WTC11 (cell line): ENCODE results near the gene CELSR1. TPM values are rescaled to one million over a fixed set of nuclear protein-coding genes. Genes with fewer than 3 reads are reported as not detected.

Source experiments
- ATAC-seq: fragments of 200-7000 bp; cut with Tn5 transposase; 2 replicates; pipeline ENCODE4 v1.10.0; 2021; ENCODE audit warnings: mild to moderate bottlenecking, moderate library complexity
- CTCF ChIA-PET: fragments of 300-600 bp; sonication (Branson Sonifier 250); formaldehyde crosslinking; loops from one replicate; lab custom pipeline; 2021; ENCODE audit warnings: antibody characterized with exemption; lab: Charles Lee
- POLR2A ChIA-PET: fragments of 350-600 bp; sonication (Branson Sonifier 250); formaldehyde crosslinking; loops from one replicate; lab custom pipeline; 2021; ENCODE audit warnings: antibody characterized with exemption; lab: Charles Lee
- DNase-seq: peaks from one replicate; pipeline ENCODE4 v3.0.0; 2021; ENCODE audit warnings: low spot score
- H3K27ac Mint-ChIP-seq: 2 replicates; pipeline ENCODE4 v1.8.0; 2021; ENCODE audit warnings: mixed read lengths
- H3K27me3 Mint-ChIP-seq: 2 replicates; pipeline ENCODE4 v1.8.0; 2021; ENCODE audit warnings: low read depth, mild to moderate bottlenecking, moderate library complexity, mixed read lengths
- H3K36me3 Mint-ChIP-seq: 2 replicates; pipeline ENCODE4 v1.8.0; 2021; ENCODE audit warnings: mixed read lengths
- H3K4me1 Mint-ChIP-seq: 2 replicates; pipeline ENCODE4 v1.8.0; 2022; ENCODE audit warnings: mixed read lengths
- H3K4me3 Mint-ChIP-seq: 2 replicates; pipeline ENCODE4 v1.8.0; 2021; ENCODE audit warnings: mild to moderate bottlenecking, moderate library complexity, mixed read lengths
- H3K9me3 Mint-ChIP-seq: 2 replicates; pipeline ENCODE4 v1.8.0; 2021; ENCODE audit warnings: mixed read lengths
- AFF4 ChIP-seq: sonication (generic); formaldehyde crosslinking; IDR thresholded peaks from 2 replicates; pipeline ENCODE4 v1.8.1; 2023; ENCODE audit warnings: mild to moderate bottlenecking, missing genetic modification reagents, borderline replicate concordance
- E2F1 ChIP-seq: sonication (generic); formaldehyde crosslinking; IDR thresholded peaks from 2 replicates; pipeline ENCODE4 v1.8.0; 2022; ENCODE audit warnings: mild to moderate bottlenecking, missing genetic modification reagents
- FOXJ3 ChIP-seq: sonication (generic); formaldehyde crosslinking; IDR thresholded peaks from 2 replicates; pipeline ENCODE4 v1.9.0; 2021; ENCODE audit warnings: missing genetic modification reagents, mild to moderate bottlenecking, borderline replicate concordance
- HMGXB4 ChIP-seq: sonication (generic); formaldehyde crosslinking; IDR thresholded peaks from 2 replicates; pipeline ENCODE4 v1.8.1; 2023; ENCODE audit warnings: mild to moderate bottlenecking, moderate library complexity, missing genetic modification reagents
- IRF1 ChIP-seq: sonication (generic); formaldehyde crosslinking; IDR thresholded peaks from 2 replicates; pipeline ENCODE4 v1.8.0; 2023; ENCODE audit warnings: missing genetic modification reagents
- NFYB ChIP-seq: sonication (generic); formaldehyde crosslinking; conservative IDR thresholded peaks from 2 replicates; pipeline ENCODE4 v1.8.0; 2022; ENCODE audit warnings: low read depth, missing genetic modification reagents
- NR2C2 ChIP-seq: sonication (generic); formaldehyde crosslinking; IDR thresholded peaks from 2 replicates; pipeline ENCODE4 v1.8.0; 2022; ENCODE audit warnings: mild to moderate bottlenecking, missing genetic modification reagents
- SMAD3 ChIP-seq: sonication (generic); formaldehyde crosslinking; IDR thresholded peaks from 2 replicates; pipeline ENCODE4 v1.8.0; 2022; ENCODE audit warnings: missing genetic modification reagents, mild to moderate bottlenecking, borderline replicate concordance
- TEAD4 ChIP-seq: sonication (generic); formaldehyde crosslinking; IDR thresholded peaks from 2 replicates; pipeline ENCODE4 v1.8.0; 2022; ENCODE audit warnings: mild to moderate bottlenecking, missing genetic modification reagents
- ZMAT4 ChIP-seq: fragments of 250-450 bp; sonication (Bioruptor Pico); IDR thresholded peaks from 2 replicates; pipeline ENCODE4 v1.9.0; 2021; ENCODE audit warnings: mild to moderate bottlenecking
- ZNF512 ChIP-seq: sonication (generic); formaldehyde crosslinking; IDR thresholded peaks from 2 replicates; pipeline ENCODE4 v1.8.1; 2022; ENCODE audit warnings: missing genetic modification reagents, borderline replicate concordance
- total RNA-seq: library from RNA; stranded (reverse); gene quantifications from 3 replicates; pipeline ENCODE4 v1.2.3, GENCODE V29; 2021

The CELSR1 gene
- total RNA-seq, 1 experiment from 2014 or later = 16.8 TPM

GRCh38 chr22:46512039-46512370 lies 25.4 kb downstream of the CELSR1 start:
- no peaks in the 10 kb centered on the region for H3K9me3 Mint-ChIP-seq
- H3K4me3 Mint-ChIP-seq = no peak overlapping the region
- H3K4me1 Mint-ChIP-seq = peaks cover 27% of the 10 kb centered on the region
- H3K27ac Mint-ChIP-seq = peak overlapping the region; percentile 63; the same call in 1 of the 2 replicates
- TF ChIP-seq TEAD4 (CRISPR knock-in tag) (no peak), ZMAT4 (CRISPR knock-in tag) (no peak), NFYB (CRISPR knock-in tag) (no peak), ZNF512 (CRISPR knock-in tag) (no peak)
- ChIA-PET CTCF (interaction anchor here (0.9 to 1.1 kb wide), 2 partner anchors 30 to 145 kb away, joined by 3 to 5 read pairs; no protein-coding TSS in a partner anchor), POLR2A (no interaction called here)
- H3K27me3 Mint-ChIP-seq = no peaks in the 10 kb centered on the region
- no peak for ATAC-seq
- DNase-seq = no peak
- no peaks in the 10 kb centered on the region for H3K36me3 Mint-ChIP-seq

- Mint-ChIP-seq H3K9me3 (no peaks in the 10 kb centered on the region), H3K27me3 (no peaks in the 10 kb centered on the region), H3K4me1 (peaks cover 27% of the 10 kb centered on the region), H3K4me3 (no peak overlapping the region), H3K36me3 (no peaks in the 10 kb centered on the region), H3K27ac (peak overlapping the region; percentile 63; the same call in 1 of the 2 replicates)
- DNase-seq (no peak), ATAC-seq (no peak)
- TF ChIP-seq HMGXB4 (no peak), SMAD3 (CRISPR knock-in tag) (no peak), IRF1 (CRISPR knock-in tag) (no peak), NR2C2 (CRISPR knock-in tag) (no peak), AFF4 (CRISPR knock-in tag) (no peak), E2F1 (CRISPR knock-in tag) (no peak), FOXJ3 (CRISPR knock-in tag) (no peak)
- ChIA-PET POLR2A (no interaction called here), CTCF (interaction anchor here (0.9 to 1.6 kb wide), 3 partner anchors 30 to 144 kb away, joined by 3 to 10 read pairs (median 5); no protein-coding TSS in a partner anchor)
Observed at GRCh38 chr22:46511151-46512038, 26.0 kb downstream of the CELSR1 start.
